Skeletal muscle tissue (tissue), 4 donors: Measurements from ENCODE around the gene TGFA. TPM values are rescaled to one million over a fixed set of nuclear protein-coding genes. Genes with fewer than 3 reads are reported as not detected.

Experiments used
- H3K27ac ChIP-seq: one replicate; pipeline ENCODE4 v1.7.0; 2013; ENCODE audit warnings: mild to moderate bottlenecking, low read depth, low read length, inconsistent platforms
- H3K27me3 ChIP-seq, 3 donors: one replicate each; pipeline ENCODE4 v1.7.0; 2013; ENCODE audit warnings: low read length in 3 of 3; ENCODE audit not compliant: control insufficient read depth in 3 of 3, insufficient read depth in 3 of 3
- H3K36me3 ChIP-seq, 3 donors: one replicate each; pipeline ENCODE4 v1.7.0; 2013; ENCODE audit warnings: low read length in 3 of 3; ENCODE audit not compliant: control insufficient read depth in 3 of 3, insufficient read depth in 3 of 3
- H3K4me1 ChIP-seq, 3 donors: one replicate each; pipeline ENCODE4 v1.7.0; 2013; ENCODE audit warnings: low read length in 3 of 3, mild to moderate bottlenecking in 3 of 3; ENCODE audit not compliant: control insufficient read depth in 3 of 3, insufficient read depth in 3 of 3
- H3K4me3 ChIP-seq, 3 donors: one replicate each; pipeline ENCODE4 v1.7.0; 2013; ENCODE audit warnings: low read length in 3 of 3
- H3K9ac ChIP-seq, 3 donors: one replicate each; pipeline ENCODE4 v1.7.0; 2013; ENCODE audit warnings: low read length in 3 of 3, mild to moderate bottlenecking in 3 of 3, moderate library complexity in 2 of 3, low read depth in 1 of 3
- H3K9me3 ChIP-seq, 3 donors: one replicate each; pipeline ENCODE4 v1.7.0; 2013; ENCODE audit warnings: low read length in 3 of 3; ENCODE audit not compliant: control insufficient read depth in 3 of 3
- total RNA-seq: library from RNA; depleted of rRNA; stranded (reverse); fragments of >200 nt; gene quantifications from one replicate; pipeline ENCODE4 v1.2.3, GENCODE V29; 2014
- donor health status: Osteomylitis.

The TGFA gene
- total RNA-seq, 1 donor from 2014 or later, result under 0.01 TPM

GRCh38 chr2:70569559-70569958, 15.9 kb upstream of the TGFA start:
- no peaks in the 10 kb centered on the region for H3K4me1 ChIP-seq
- no peak overlapping the region for H3K4me3 ChIP-seq
- peaks cover 3 to 5% (median 5%) of the 10 kb centered on the region in 3 donors for H3K27me3 ChIP-seq
- no peak overlapping the region for H3K27ac ChIP-seq
- H3K36me3 ChIP-seq, result no peaks in the 10 kb centered on the region
- H3K9ac ChIP-seq, result no peak overlapping the region
- H3K9me3 ChIP-seq, result no peaks in the 10 kb centered on the region

DNA sequence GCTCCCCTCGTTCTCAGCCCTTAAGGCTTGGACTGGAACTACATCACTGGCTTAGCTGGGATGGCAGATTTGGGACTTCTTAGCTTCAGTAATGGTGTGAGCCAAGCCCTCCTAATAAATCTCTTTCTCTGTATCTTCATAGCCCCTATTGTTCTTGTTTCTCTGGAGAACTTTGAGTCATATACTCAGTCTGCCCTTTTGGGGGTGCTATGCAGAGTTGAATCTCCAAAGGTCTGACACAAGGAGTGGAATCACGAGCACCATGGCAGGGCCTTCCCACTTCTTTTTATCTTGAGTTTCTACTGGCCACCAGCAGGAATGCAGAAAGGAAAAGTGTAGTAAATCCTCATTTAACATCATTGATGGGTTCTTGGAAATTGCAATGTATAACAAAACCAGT, 13.3 kb upstream of the TGFA start:
- Histone ChIP-seq H3K27me3 (peaks cover 0 to 3% (median 0%) of the 10 kb centered on the region in 3 donors), H3K27ac (no peak overlapping the region), H3K9me3 (no peaks in the 10 kb centered on the region), H3K4me3 (no peak overlapping the region), H3K4me1 (no peaks in the 10 kb centered on the region), H3K9ac (no peak overlapping the region), H3K36me3 (no peaks in the 10 kb centered on the region)

DNA sequence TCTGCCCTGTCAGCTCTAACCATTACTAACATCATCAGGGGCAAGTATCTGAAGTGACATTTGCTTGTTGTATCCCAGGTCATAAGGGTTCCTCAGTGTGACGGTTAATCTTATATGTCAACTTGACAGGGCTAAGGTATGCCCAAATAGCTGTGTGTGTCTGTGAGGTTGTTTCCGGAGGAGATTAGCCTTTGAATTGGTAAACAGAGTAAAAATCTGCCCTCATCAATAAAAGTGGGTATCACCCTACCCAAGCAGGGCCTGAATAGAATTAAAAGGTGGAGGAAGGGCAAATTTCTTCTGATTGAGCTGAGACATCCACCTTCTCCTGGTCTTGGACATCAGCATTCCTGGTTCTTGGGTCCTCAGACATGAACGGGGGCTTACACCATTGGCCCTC, 12.8 kb upstream of the TGFA start:
- Histone ChIP-seq H3K9ac (no peak overlapping the region), H3K36me3 (no peaks in the 10 kb centered on the region), H3K27ac (no peak overlapping the region)

DNA sequence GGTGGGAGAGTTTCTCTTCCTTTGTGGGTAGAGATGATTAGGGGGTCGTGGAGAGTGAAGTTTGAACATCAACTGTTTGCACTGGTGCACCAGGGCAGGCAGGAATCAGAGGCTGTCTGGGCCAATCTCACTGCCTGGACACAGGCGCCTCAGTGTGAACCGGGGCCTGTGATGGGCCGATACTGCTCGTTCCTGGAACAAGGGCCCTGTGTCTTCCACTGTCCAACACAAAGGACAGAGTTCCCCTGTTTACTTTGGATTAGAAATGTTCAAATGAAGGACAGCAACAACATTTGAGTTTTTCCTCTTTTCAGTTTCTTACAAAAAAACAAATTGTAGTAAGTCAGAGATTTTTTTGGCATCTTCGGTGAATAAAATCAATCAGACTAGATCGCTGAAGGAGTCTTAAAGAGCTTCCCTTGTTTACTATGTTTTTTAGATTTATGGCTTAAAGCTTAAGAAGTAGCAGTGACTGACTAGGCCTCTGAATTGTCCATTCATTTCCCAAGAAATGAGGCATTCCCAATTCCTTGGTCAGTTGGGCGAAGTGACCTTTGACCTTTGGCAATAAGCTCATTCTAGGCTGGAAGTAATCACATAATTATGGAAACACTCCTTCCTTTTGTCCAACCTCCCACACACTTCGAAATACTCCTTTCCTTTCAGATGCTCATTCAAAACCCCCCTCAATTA, 11.6 kb upstream of the TGFA start:
- H3K27ac ChIP-seq, result no peak overlapping the region
- H3K4me3 ChIP-seq, result no peak overlapping the region
- no peaks in the 10 kb centered on the region for H3K36me3 ChIP-seq
- no peaks in the 10 kb centered on the region for H3K9me3 ChIP-seq
- H3K9ac ChIP-seq, result peak overlapping the region in 1 of 3 donors; percentile 33
- H3K4me1 ChIP-seq, result no peaks in the 10 kb centered on the region
- H3K27me3 ChIP-seq, result no peaks in the 10 kb centered on the region

More for the DNA sequence above, 12.8 kb upstream of the TGFA start:
- H3K4me3 ChIP-seq, result no peak overlapping the region
- H3K4me1 ChIP-seq, result no peaks in the 10 kb centered on the region
- no peaks in the 10 kb centered on the region for H3K9me3 ChIP-seq
- peaks cover 0 to 3% (median 0%) of the 10 kb centered on the region in 3 donors for H3K27me3 ChIP-seq

DNA sequence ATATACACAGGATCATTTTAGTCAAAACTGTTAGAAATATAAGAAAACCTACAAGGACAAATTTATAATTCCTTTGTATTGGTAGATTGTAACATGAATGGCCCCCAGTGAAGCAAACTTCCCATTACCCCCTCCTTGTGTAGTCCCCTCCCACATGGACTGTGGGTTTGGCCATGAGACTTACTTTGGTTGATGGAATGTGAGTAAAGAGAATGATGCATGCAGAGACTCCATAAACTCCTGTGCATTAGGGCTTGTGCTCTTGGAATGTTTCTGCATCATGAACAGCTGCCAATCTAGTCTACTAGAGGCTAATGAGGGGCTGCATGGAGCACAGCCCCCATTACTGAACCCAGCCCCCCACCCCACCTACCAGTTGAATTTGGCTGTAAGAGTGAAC, 8.3 kb upstream of the TGFA start:
- no peaks in the 10 kb centered on the region for H3K4me1 ChIP-seq
- H3K36me3 ChIP-seq, result no peaks in the 10 kb centered on the region
- H3K4me3 ChIP-seq, result no peak overlapping the region
- peaks cover 3 to 14% (median 6%) of the 10 kb centered on the region in 3 donors for H3K27me3 ChIP-seq
- no peaks in the 10 kb centered on the region for H3K9me3 ChIP-seq
- H3K27ac ChIP-seq, result no peak overlapping the region
- no peak overlapping the region for H3K9ac ChIP-seq

DNA sequence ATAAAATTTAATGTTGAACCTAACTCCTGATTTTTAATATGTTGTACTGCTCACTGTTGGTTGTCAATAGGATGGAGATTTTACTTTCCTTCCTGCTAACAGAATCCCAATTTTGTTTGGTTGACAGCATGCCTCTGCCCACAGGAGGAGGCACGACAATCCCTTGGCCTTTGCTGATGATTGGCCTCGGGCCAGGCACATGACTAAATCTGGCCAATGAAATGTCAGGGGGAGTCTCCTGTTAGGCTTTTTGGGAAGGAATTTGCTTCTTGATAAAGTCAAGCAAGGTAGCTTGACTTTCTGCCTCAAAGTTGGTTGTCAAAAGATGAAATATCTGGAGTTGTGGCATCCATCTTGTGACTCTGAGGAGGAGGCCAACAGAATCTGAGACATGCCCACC, 6.8 kb upstream of the TGFA start:
- Histone ChIP-seq H3K36me3 (no peaks in the 10 kb centered on the region), H3K27ac (no peak overlapping the region), H3K9ac (no peak overlapping the region), H3K4me1 (no peaks in the 10 kb centered on the region), H3K27me3 (peaks cover 3 to 14% (median 6%) of the 10 kb centered on the region in 3 donors), H3K9me3 (no peaks in the 10 kb centered on the region), H3K4me3 (no peak overlapping the region)

DNA sequence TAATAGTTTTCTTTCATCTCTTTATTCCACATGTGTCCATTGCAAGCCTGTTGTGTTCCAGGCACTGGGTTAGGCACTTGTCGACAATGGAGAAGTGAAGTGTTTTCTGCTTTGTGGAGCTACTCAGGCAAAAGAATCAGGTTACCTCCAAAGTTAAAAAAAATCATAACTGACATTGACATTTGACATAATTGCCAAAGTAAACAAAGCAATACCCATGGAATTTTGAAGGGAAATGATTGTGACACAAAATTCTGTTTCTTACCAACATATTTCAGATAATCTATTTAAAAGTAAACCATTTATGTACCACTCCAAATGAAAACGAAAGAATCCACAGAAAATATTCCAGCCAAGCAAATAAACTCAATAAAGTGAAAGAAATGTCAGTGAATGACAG, 6.4 kb upstream of the TGFA start:
- Histone ChIP-seq H3K9ac (no peak overlapping the region), H3K4me3 (no peak overlapping the region), H3K4me1 (no peaks in the 10 kb centered on the region), H3K27me3 (peaks cover 3 to 14% (median 9%) of the 10 kb centered on the region in 3 donors), H3K27ac (no peak overlapping the region), H3K9me3 (no peaks in the 10 kb centered on the region), H3K36me3 (no peaks in the 10 kb centered on the region)

DNA sequence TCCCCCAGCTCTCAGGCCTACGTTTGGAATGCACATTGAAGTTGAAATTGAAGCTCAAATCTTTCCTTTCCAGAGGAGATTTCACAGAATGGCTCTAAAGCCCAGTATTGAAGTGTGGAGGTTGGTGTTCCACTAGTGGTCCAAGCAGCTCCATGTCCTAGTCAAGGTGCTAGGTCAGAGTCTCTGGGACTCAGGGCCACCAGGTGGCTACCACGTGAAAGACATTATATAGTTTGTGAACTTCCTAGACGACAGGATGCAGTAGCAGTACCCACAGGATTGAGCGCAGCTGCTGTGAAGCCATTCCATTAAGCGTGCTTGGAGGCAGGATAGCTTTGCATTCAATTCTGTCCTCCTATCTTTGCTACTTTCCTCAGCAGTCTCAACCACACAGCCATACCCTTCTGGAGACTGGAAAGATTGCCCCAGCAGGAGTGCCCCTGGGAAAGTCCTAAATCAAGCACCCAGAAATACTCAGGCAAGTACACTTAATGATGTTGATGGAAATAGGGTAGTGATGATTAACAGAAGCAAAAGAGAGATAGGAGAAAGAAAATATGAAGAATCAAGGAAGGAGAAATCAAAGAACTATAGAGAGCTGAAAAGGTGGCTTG, 4.7 kb upstream of the TGFA start:
- no peak overlapping the region for H3K4me3 ChIP-seq
- H3K9ac ChIP-seq, result peak overlapping the region in 1 of 3 donors; percentile 33
- no peaks in the 10 kb centered on the region for H3K36me3 ChIP-seq
- peaks cover 5 to 7% (median 5%) of the 10 kb centered on the region in 3 donors for H3K4me1 ChIP-seq
- H3K27me3 ChIP-seq, result peaks cover 5 to 20% (median 17%) of the 10 kb centered on the region in 3 donors
- no peaks in the 10 kb centered on the region for H3K9me3 ChIP-seq
- no peak overlapping the region for H3K27ac ChIP-seq

DNA sequence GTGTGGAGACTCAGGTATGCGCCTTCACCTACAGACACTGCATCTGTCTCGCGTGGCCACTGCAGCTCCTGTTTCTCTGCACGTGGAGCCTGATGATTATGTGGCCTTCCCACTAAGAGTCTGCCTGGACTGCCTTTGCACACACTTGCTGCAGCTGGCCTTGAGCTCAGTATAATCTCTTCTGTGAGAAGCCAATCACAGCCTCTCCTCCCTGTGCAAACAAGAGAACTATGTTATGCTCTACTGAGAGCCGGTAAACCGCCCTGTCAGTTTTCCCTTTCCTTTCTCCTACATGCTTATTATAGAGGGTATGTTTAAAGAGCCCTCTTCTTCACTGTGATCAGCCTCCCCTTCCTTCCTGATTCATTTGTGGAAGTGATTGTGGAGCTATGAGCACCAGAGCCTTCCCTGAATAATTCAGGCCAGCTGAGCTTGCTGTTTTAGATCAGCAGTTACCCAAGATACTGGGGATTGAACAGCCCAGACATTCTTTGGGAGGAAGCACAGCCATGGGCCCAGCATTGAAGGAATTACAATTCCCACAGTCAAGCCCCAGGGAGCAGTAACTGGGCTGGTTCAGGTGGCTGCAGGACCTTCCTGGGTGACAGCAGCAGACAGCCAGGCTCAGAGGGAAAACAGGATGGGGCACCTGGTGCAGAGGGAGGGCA, 3.7 kb upstream of the TGFA start:
- H3K9ac ChIP-seq, result no peak overlapping the region
- H3K27me3 ChIP-seq, result peaks cover 15 to 30% (median 27%) of the 10 kb centered on the region in 3 donors
- H3K4me1 ChIP-seq, result peaks cover 14 to 17% (median 15%) of the 10 kb centered on the region in 3 donors
- no peak overlapping the region for H3K4me3 ChIP-seq
- no peaks in the 10 kb centered on the region for H3K9me3 ChIP-seq
- no peaks in the 10 kb centered on the region for H3K36me3 ChIP-seq
- no peak overlapping the region for H3K27ac ChIP-seq

DNA sequence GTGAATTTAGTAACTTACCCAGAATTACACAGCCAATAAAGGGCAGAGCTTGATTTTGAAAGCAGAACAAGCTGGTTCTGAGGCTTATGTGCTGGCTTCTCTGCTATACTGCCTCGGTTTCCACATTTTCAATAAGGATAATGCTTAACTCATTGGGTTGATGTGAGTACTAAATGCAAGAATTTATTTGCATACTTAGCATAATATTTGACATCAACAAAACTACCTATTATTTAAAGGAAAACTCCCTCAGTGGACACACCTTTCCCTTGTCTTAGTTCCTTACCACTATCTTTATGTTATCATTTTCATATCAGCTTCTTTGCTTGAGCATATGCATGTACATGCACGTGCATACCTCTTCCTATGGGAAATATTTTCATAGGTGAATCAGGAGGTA, 3.0 kb upstream of the TGFA start:
- no peak overlapping the region for H3K4me3 ChIP-seq
- H3K9me3 ChIP-seq, result no peaks in the 10 kb centered on the region
- no peaks in the 10 kb centered on the region for H3K36me3 ChIP-seq
- H3K9ac ChIP-seq, result no peak overlapping the region
- peaks cover 14 to 18% (median 15%) of the 10 kb centered on the region in 3 donors for H3K4me1 ChIP-seq
- H3K27me3 ChIP-seq, result peaks cover 22 to 32% (median 30%) of the 10 kb centered on the region in 3 donors
- H3K27ac ChIP-seq, result no peak overlapping the region
